DOHH2 (cell line): Measurements from ENCODE around the gene NUAK2.

Experiments
- EZH2phosphoT487 ChIP-seq: fragments of 200-600 bp; sonication (generic); IDR thresholded peaks from 2 replicates; pipeline ENCODE4 v1.6.1; 2017; ENCODE audit warnings: borderline replicate concordance, mild to moderate bottlenecking, antibody characterized with exemption, low read length, moderate library complexity, mixed read lengths
- TF ChIP-seq, protein P1 (sequence below): fragments of 200-600 bp; sonication (generic); IDR thresholded peaks from one replicate; pipeline ENCODE4 v1.5.1; 2014; ENCODE audit warnings: antibody characterized with exemption, mild to moderate bottlenecking, low read depth, low read length; ENCODE audit not compliant: poor library complexity, severe bottlenecking

DNA sequence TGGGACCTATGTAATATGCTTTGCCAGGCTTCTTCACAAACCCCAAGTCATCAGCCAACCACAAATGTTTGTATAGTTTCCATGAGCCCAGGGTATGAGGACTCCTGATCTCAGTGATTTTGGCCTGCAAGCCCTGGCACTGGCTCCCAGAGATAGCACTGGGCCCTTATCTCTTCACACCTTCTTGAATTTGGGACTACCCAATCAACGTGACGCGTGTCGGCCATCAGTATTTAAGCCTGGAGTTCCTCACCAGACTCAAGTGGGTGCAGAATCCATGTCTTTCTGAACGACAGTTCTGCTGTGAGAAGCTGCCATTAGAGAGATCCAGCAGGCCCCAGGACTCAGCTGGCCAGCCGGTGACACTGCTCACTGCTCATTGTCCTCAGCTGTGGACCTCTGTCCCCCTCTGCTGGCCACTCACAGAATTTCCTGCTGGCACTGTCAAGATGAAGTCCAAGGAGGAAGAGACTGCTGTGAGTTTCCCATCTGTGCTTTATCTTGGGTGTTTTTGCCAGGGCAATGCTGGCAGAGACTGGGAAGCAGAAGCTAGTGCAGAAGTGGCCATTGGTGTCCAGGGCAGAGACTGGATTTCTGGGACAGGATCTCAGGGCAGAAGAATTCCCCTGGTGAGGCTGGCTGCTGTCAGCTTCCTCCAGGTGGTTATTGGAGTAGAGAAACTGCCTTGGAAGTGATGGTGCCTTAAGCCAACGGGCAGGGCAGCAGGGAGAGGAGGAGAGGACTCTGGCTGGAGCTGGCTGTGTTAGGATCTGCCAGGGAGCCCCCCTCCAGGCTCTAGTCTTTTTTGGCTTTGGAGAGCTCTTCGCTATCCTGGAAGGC lies 65.4 kb downstream of the NUAK2 start:
- TF ChIP-seq, protein P1, sequence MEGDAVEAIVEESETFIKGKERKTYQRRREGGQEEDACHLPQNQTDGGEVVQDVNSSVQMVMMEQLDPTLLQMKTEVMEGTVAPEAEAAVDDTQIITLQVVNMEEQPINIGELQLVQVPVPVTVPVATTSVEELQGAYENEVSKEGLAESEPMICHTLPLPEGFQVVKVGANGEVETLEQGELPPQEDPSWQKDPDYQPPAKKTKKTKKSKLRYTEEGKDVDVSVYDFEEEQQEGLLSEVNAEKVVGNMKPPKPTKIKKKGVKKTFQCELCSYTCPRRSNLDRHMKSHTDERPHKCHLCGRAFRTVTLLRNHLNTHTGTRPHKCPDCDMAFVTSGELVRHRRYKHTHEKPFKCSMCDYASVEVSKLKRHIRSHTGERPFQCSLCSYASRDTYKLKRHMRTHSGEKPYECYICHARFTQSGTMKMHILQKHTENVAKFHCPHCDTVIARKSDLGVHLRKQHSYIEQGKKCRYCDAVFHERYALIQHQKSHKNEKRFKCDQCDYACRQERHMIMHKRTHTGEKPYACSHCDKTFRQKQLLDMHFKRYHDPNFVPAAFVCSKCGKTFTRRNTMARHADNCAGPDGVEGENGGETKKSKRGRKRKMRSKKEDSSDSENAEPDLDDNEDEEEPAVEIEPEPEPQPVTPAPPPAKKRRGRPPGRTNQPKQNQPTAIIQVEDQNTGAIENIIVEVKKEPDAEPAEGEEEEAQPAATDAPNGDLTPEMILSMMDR = peak; percentile 97
- no peak for TF ChIP-seq EZH2phosphoT487
